Measurements from ENCODE around the gene DOCK4. TPM values are rescaled to one million over a fixed set of nuclear protein-coding genes. Genes with fewer than 3 reads are reported as not detected.

The DOCK4 gene
- polyA plus RNA-seq, 1 donor = 8.1 TPM

GRCh38 chr7:111697771-111698170 lies 508.4 kb downstream of the DOCK4 start:
- H3K27me3 ChIP-seq (ENCODE audit: control insufficient read depth, insufficient read depth, low read length) = no peaks in the 10 kb centered on the region
- no peak overlapping the region for H3K4me3 ChIP-seq (ENCODE audit: low read length)
- H3K9me3 ChIP-seq (ENCODE audit: control insufficient read depth, low read depth, low read length) = no peaks in the 10 kb centered on the region
- no CpG with 5 or more reads among the region's 1 CpG for WGBS (ENCODE audit: insufficient coverage, low lambda C conversion rate)
- H3K36me3 ChIP-seq (ENCODE audit: control insufficient read depth, insufficient read depth, low read length) = no peaks in the 10 kb centered on the region
- DNase-seq = no peak
- no peak overlapping the region for H3K27ac ChIP-seq (ENCODE audit: low read length)
- H3K4me1 ChIP-seq (ENCODE audit: control insufficient read depth, insufficient read depth, low read length) = no peaks in the 10 kb centered on the region

- no peak overlapping the region for H3K27ac ChIP-seq (ENCODE audit: low read length)
- DNase-seq = no peak
- no peak overlapping the region for H3K4me3 ChIP-seq (ENCODE audit: low read length)
- H3K4me1 ChIP-seq (ENCODE audit: control insufficient read depth, insufficient read depth, low read length) = no peaks in the 10 kb centered on the region
- H3K27me3 ChIP-seq (ENCODE audit: control insufficient read depth, insufficient read depth, low read length) = no peaks in the 10 kb centered on the region
- WGBS (ENCODE audit: insufficient coverage, low lambda C conversion rate) = no CpG with 5 or more reads among the region's 2 CpGs
- no peaks in the 10 kb centered on the region for H3K36me3 ChIP-seq (ENCODE audit: control insufficient read depth, insufficient read depth, low read length)
- no peaks in the 10 kb centered on the region for H3K9me3 ChIP-seq (ENCODE audit: control insufficient read depth, low read depth, low read length)
Observed at GRCh38 chr7:111694376-111694775, 511.8 kb downstream of the DOCK4 start.

GRCh38 chr7:111690364-111691111 lies 515.7 kb downstream of the DOCK4 start:
- Histone ChIP-seq H3K9me3 (ENCODE audit: control insufficient read depth, low read depth, low read length) (no peaks in the 10 kb centered on the region), H3K4me1 (ENCODE audit: control insufficient read depth, insufficient read depth, low read length) (no peaks in the 10 kb centered on the region)
- 79% methylated on average over 5 of the region's 7 CpGs for WGBS (ENCODE audit: insufficient coverage, low lambda C conversion rate)

GRCh38 chr7:111685349-111685748 lies 520.9 kb downstream of the DOCK4 start:
- Histone ChIP-seq H3K27me3 (ENCODE audit: control insufficient read depth, insufficient read depth, low read length) (no peaks in the 10 kb centered on the region), H3K9me3 (ENCODE audit: control insufficient read depth, low read depth, low read length) (no peaks in the 10 kb centered on the region), H3K36me3 (ENCODE audit: control insufficient read depth, insufficient read depth, low read length) (no peaks in the 10 kb centered on the region), H3K27ac (ENCODE audit: low read length) (no peak overlapping the region), H3K4me1 (ENCODE audit: control insufficient read depth, insufficient read depth, low read length) (no peaks in the 10 kb centered on the region), H3K4me3 (ENCODE audit: low read length) (no peak overlapping the region)
- DNase-seq = no peak

More at GRCh38 chr7:111690364-111691111, 515.7 kb downstream of the DOCK4 start:
- no peak overlapping the region for H3K4me3 ChIP-seq (ENCODE audit: low read length)
- no peaks in the 10 kb centered on the region for H3K36me3 ChIP-seq (ENCODE audit: control insufficient read depth, insufficient read depth, low read length)
- DNase-seq = no peak
- H3K27me3 ChIP-seq (ENCODE audit: control insufficient read depth, insufficient read depth, low read length) = no peaks in the 10 kb centered on the region
- no peak overlapping the region for H3K27ac ChIP-seq (ENCODE audit: low read length)

- Histone ChIP-seq H3K36me3 (ENCODE audit: control insufficient read depth, insufficient read depth, low read length) (no peaks in the 10 kb centered on the region), H3K27me3 (ENCODE audit: control insufficient read depth, insufficient read depth, low read length) (no peaks in the 10 kb centered on the region), H3K4me3 (ENCODE audit: low read length) (no peak overlapping the region), H3K27ac (ENCODE audit: low read length) (no peak overlapping the region), H3K9me3 (ENCODE audit: control insufficient read depth, low read depth, low read length) (no peaks in the 10 kb centered on the region), H3K4me1 (ENCODE audit: control insufficient read depth, insufficient read depth, low read length) (no peaks in the 10 kb centered on the region)
- 67% methylated on average over 3 of the region's 8 CpGs for WGBS (ENCODE audit: insufficient coverage, low lambda C conversion rate)
- DNase-seq = no peak
Observed at GRCh38 chr7:111682588-111683340, 523.4 kb downstream of the DOCK4 start.

- Histone ChIP-seq H3K27ac (ENCODE audit: low read length) (no peak overlapping the region), H3K9me3 (ENCODE audit: control insufficient read depth, low read depth, low read length) (no peaks in the 10 kb centered on the region), H3K4me3 (ENCODE audit: low read length) (no peak overlapping the region), H3K27me3 (ENCODE audit: control insufficient read depth, insufficient read depth, low read length) (no peaks in the 10 kb centered on the region), H3K4me1 (ENCODE audit: control insufficient read depth, insufficient read depth, low read length) (no peaks in the 10 kb centered on the region), H3K36me3 (ENCODE audit: control insufficient read depth, insufficient read depth, low read length) (no peaks in the 10 kb centered on the region)
- no CpG with 5 or more reads among the region's 3 CpGs for WGBS (ENCODE audit: insufficient coverage, low lambda C conversion rate)
- DNase-seq = no peak
Observed at GRCh38 chr7:111681242-111681641, 525.0 kb downstream of the DOCK4 start.

GRCh38 chr7:111678986-111679385 lies 527.2 kb downstream of the DOCK4 start:
- Histone ChIP-seq H3K27ac (ENCODE audit: low read length) (no peak overlapping the region), H3K9me3 (ENCODE audit: control insufficient read depth, low read depth, low read length) (no peaks in the 10 kb centered on the region), H3K4me1 (ENCODE audit: control insufficient read depth, insufficient read depth, low read length) (no peaks in the 10 kb centered on the region), H3K4me3 (ENCODE audit: low read length) (no peak overlapping the region), H3K27me3 (ENCODE audit: control insufficient read depth, insufficient read depth, low read length) (no peaks in the 10 kb centered on the region), H3K36me3 (ENCODE audit: control insufficient read depth, insufficient read depth, low read length) (no peaks in the 10 kb centered on the region)
- no peak for DNase-seq
- WGBS (ENCODE audit: insufficient coverage, low lambda C conversion rate) = 20% methylated on average over 1 of the region's 2 CpGs

- WGBS (ENCODE audit: insufficient coverage, low lambda C conversion rate) = no CpG with 5 or more reads among the region's 3 CpGs
Observed at GRCh38 chr7:111678281-111678680, 527.9 kb downstream of the DOCK4 start.

GRCh38 chr7:111677848-111678247 lies 528.4 kb downstream of the DOCK4 start:
- Histone ChIP-seq H3K4me1 (ENCODE audit: control insufficient read depth, insufficient read depth, low read length) (no peaks in the 10 kb centered on the region), H3K27ac (ENCODE audit: low read length) (no peak overlapping the region), H3K4me3 (ENCODE audit: low read length) (no peak overlapping the region), H3K9me3 (ENCODE audit: control insufficient read depth, low read depth, low read length) (no peaks in the 10 kb centered on the region), H3K27me3 (ENCODE audit: control insufficient read depth, insufficient read depth, low read length) (no peaks in the 10 kb centered on the region), H3K36me3 (ENCODE audit: control insufficient read depth, insufficient read depth, low read length) (no peaks in the 10 kb centered on the region)
- DNase-seq = peak; percentile 59 to 72

More at GRCh38 chr7:111678281-111678680, 527.9 kb downstream of the DOCK4 start:
- no peak overlapping the region for H3K27ac ChIP-seq (ENCODE audit: low read length)
- H3K9me3 ChIP-seq (ENCODE audit: control insufficient read depth, low read depth, low read length) = no peaks in the 10 kb centered on the region
- H3K4me3 ChIP-seq (ENCODE audit: low read length) = no peak overlapping the region
- no peaks in the 10 kb centered on the region for H3K27me3 ChIP-seq (ENCODE audit: control insufficient read depth, insufficient read depth, low read length)
- no peaks in the 10 kb centered on the region for H3K4me1 ChIP-seq (ENCODE audit: control insufficient read depth, insufficient read depth, low read length)
- no peak for DNase-seq
- no peaks in the 10 kb centered on the region for H3K36me3 ChIP-seq (ENCODE audit: control insufficient read depth, insufficient read depth, low read length)

GRCh38 chr7:111676811-111677210 lies 529.4 kb downstream of the DOCK4 start:
- no peak for DNase-seq
- Histone ChIP-seq H3K9me3 (ENCODE audit: control insufficient read depth, low read depth, low read length) (no peaks in the 10 kb centered on the region), H3K4me1 (ENCODE audit: control insufficient read depth, insufficient read depth, low read length) (no peaks in the 10 kb centered on the region), H3K27ac (ENCODE audit: low read length) (no peak overlapping the region), H3K36me3 (ENCODE audit: control insufficient read depth, insufficient read depth, low read length) (no peaks in the 10 kb centered on the region), H3K27me3 (ENCODE audit: control insufficient read depth, insufficient read depth, low read length) (no peaks in the 10 kb centered on the region), H3K4me3 (ENCODE audit: low read length) (no peak overlapping the region)
- no CpG with 5 or more reads among the region's 2 CpGs for WGBS (ENCODE audit: insufficient coverage, low lambda C conversion rate)
